Thyroid gland (tissue), 4 donors: ENCODE results near the gene LRRC2. TPM values are rescaled to one million over a fixed set of nuclear protein-coding genes. Genes with fewer than 3 reads are reported as not detected.
"Not testable (repeated sequence)": the region's sequence is repeated elsewhere in the genome, so short reads cannot be mapped to it uniquely, and the experiment has no call there.

Experiments used
- DNase-seq, 2 donors: peaks; one replicate each; pipeline ENCODE4 v3.0.0-alpha.2; 2019
- H3K27ac ChIP-seq, 3 donors: fragments of 200-600 bp; sonication (generic); 1 replicate in 2 of 3; 2 replicates in 1 of 3; pipeline ENCODE4 v1.5.1; 2016 to 2019; ENCODE audit warnings: mild to moderate bottlenecking in 1 of 3, moderate library complexity in 1 of 3
- H3K27me3 ChIP-seq: fragments of 200-600 bp; sonication (generic); one replicate; pipeline ENCODE4 v1.5.1; 2019
- H3K36me3 ChIP-seq, 2 donors: fragments of 200-600 bp; sonication (generic); one replicate each; pipeline ENCODE4 v1.5.1; 2016 to 2019
- H3K4me1 ChIP-seq, 2 donors: fragments of 200-600 bp; sonication (generic); one replicate each; pipeline ENCODE4 v1.5.1; 2017 to 2019
- H3K4me3 ChIP-seq, 3 donors: fragments of 200-600 bp; sonication (generic); replicated peaks in 1 of 3; 1 replicate in 2 of 3; 2 replicates in 1 of 3; pipeline ENCODE4 v1.5.1; 2016; ENCODE audit warnings: mild to moderate bottlenecking in 1 of 3
- H3K9me3 ChIP-seq: fragments of 200-600 bp; sonication (generic); one replicate; pipeline ENCODE4 v1.5.1; 2017
- POLR2A ChIP-seq, 2 donors: fragments of 450-650 bp; IDR thresholded peaks; one replicate each; pipeline ENCODE4 v1.6.1; 2017; ENCODE audit warnings: antibody characterized with exemption in 2 of 2, mild to moderate bottlenecking in 2 of 2, moderate library complexity in 1 of 2
- WGBS, 2 donors: methylation state at CpG; one replicate each; pipeline ENCODE4 v1.1.5; 2017; 5-methylcytosine and 5-hydroxymethylcytosine counted together
- intact Hi-C: fragments of 100-400 bp; cut with DNase I; formaldehyde crosslinking; loops from one replicate; pipeline ENCODE4 v1.15.1; 2023
- total RNA-seq, 4 donors: library from RNA; depleted of rRNA; stranded (reverse); fragments of >200 nt; gene quantifications; one replicate each; pipeline ENCODE4 v1.2.3, GENCODE V29; 2016
- TF ChIP-seq, protein P1 (sequence below), 6 experiments: fragments of 200-600 bp in 3 of 6; fragments of 450-650 bp in 3 of 6; sonication (generic) in 3 of 6; IDR thresholded peaks; one replicate each; pipeline ENCODE4 v1.5.1; 2016 to 2019; ENCODE audit warnings: antibody characterized with exemption in 6 of 6, mild to moderate bottlenecking in 2 of 6, inconsistent platforms in 1 of 6, moderate library complexity in 1 of 6

The LRRC2 gene
- total RNA-seq, 4 donors from 2014 or later: 25.0 to 37.4 (median 31.0) TPM

DNA sequence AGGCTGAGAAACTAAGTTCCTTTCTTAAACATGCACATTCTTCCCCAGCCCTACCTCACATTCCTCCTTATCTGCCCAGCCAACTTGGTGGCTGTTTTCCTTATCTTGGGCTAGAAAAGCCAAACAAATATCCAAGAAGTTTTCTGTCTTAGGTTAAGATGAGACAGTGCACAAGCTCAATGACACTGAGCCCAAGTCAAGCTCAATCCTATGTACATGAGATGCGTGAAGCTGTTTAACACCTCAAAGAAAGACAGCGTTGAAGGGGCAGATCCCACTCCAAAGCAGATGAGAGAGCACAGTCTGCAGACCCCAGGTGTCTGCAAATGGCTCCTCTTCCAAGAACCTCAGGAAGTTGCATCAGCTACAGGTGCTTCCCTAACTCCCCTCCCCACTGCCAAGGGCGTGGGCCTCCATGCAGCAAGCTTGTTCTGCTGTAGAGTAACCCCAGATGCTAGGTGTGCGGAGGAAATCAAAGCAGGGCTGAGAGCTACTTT, 16.6 kb downstream of the LRRC2 start:
- Histone ChIP-seq H3K4me3 (no peak overlapping the region), H3K4me1 (peaks cover 5 to 9% of the 10 kb centered on the region in 2 donors), H3K36me3 (peaks cover 0 to 11% of the 10 kb centered on the region in 2 donors), H3K9me3 (no peaks in the 10 kb centered on the region), H3K27ac (no peak overlapping the region), H3K27me3 (no peaks in the 10 kb centered on the region)
- no peak for DNase-seq
- intact Hi-C loops: no loop called here
- whole genome bisulfite sequencing, 2 donors: 63 to 68% methylated on average over 3 to 4 of the region's 4 CpGs
- no peak for TF ChIP-seq POLR2A (IDR thresholded peaks at IDR 0.05)

- H3K27me3 ChIP-seq, intact Hi-C loops, DNase-seq, H3K4me3 ChIP-seq, H3K27ac ChIP-seq, H3K9me3 ChIP-seq, H3K4me1 ChIP-seq: not testable (repeated sequence)
- H3K36me3 ChIP-seq: peaks cover 0 to 11% of the 10 kb centered on the region in 2 donors
- 96 to 98% methylated on average over 3 of the region's 3 CpGs for WGBS, 2 donors
Measured at GRCh38 chr3:46548611-46549010, 17.5 kb downstream of the LRRC2 start.

- Histone ChIP-seq H3K4me1 (peaks cover 5 to 18% of the 10 kb centered on the region in 2 donors), H3K4me3 (no peak overlapping the region), H3K27me3 (no peaks in the 10 kb centered on the region), H3K36me3 (peaks cover 0 to 11% of the 10 kb centered on the region in 2 donors), H3K27ac (no peak overlapping the region), H3K9me3 (no peaks in the 10 kb centered on the region)
- 93 to 95% methylated on average over 1 of the region's 1 CpG for WGBS, 2 donors
- DNase-seq: no peak
- intact Hi-C loops: no loop called here
- TF ChIP-seq, protein P1, sequence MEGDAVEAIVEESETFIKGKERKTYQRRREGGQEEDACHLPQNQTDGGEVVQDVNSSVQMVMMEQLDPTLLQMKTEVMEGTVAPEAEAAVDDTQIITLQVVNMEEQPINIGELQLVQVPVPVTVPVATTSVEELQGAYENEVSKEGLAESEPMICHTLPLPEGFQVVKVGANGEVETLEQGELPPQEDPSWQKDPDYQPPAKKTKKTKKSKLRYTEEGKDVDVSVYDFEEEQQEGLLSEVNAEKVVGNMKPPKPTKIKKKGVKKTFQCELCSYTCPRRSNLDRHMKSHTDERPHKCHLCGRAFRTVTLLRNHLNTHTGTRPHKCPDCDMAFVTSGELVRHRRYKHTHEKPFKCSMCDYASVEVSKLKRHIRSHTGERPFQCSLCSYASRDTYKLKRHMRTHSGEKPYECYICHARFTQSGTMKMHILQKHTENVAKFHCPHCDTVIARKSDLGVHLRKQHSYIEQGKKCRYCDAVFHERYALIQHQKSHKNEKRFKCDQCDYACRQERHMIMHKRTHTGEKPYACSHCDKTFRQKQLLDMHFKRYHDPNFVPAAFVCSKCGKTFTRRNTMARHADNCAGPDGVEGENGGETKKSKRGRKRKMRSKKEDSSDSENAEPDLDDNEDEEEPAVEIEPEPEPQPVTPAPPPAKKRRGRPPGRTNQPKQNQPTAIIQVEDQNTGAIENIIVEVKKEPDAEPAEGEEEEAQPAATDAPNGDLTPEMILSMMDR (IDR thresholded peaks at IDR 0.05): no peak
- no peak for TF ChIP-seq POLR2A (IDR thresholded peaks at IDR 0.05)
Measured at GRCh38 chr3:46546896-46547440, 19.1 kb downstream of the LRRC2 start.

DNA sequence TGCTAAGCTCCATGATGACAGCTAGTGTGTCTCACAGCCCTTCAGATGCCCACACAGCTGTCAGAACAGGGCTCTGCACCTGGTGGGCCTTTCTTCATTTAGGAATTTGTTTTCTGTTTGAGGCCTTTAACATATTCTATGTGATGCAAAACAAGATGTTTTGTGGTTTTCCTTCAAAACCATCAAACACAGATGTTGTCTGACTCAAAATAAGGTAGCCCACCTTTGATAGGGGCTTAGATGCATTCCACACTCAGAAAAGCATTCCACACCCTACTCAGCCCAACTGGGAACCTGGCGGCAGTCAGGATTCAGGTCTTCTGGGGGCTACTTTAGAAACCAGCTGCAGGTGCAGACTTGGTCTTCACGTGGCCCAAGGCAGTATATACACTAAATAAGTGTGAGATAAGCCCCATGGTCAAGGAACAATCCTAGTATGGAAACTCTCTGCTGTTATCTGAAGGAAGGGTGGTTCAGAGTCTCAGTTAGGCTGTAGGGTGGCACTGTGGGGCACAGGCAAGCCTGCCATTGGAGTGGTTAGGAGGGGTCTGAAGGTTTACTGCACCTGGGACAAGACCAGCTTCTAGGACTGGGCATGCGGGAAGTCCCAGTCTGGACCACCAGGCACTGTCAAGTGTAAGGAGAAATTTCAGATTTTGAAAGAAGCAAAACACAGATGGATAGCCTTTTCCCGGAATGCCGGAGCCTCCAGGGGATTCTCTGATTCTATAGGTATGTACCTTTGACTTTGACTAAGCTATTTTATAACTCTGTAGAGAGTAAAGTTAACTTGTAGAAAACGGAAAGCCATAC, 20.1 kb downstream of the LRRC2 start:
- TF ChIP-seq, protein P1 (IDR thresholded peaks at IDR 0.05): no peak
- no peak for TF ChIP-seq POLR2A (IDR thresholded peaks at IDR 0.05)
- Histone ChIP-seq H3K4me3 (no peak overlapping the region), H3K27me3 (no peaks in the 10 kb centered on the region), H3K4me1 (peaks cover 5 to 18% of the 10 kb centered on the region in 2 donors), H3K27ac (no peak overlapping the region), H3K9me3 (no peaks in the 10 kb centered on the region), H3K36me3 (peaks cover 0 to 10% of the 10 kb centered on the region in 2 donors)
- DNase-seq: no peak
- intact Hi-C loops: no loop called here
- 83 to 84% methylated on average over 6 of the region's 6 CpGs for WGBS, 2 donors

DNA sequence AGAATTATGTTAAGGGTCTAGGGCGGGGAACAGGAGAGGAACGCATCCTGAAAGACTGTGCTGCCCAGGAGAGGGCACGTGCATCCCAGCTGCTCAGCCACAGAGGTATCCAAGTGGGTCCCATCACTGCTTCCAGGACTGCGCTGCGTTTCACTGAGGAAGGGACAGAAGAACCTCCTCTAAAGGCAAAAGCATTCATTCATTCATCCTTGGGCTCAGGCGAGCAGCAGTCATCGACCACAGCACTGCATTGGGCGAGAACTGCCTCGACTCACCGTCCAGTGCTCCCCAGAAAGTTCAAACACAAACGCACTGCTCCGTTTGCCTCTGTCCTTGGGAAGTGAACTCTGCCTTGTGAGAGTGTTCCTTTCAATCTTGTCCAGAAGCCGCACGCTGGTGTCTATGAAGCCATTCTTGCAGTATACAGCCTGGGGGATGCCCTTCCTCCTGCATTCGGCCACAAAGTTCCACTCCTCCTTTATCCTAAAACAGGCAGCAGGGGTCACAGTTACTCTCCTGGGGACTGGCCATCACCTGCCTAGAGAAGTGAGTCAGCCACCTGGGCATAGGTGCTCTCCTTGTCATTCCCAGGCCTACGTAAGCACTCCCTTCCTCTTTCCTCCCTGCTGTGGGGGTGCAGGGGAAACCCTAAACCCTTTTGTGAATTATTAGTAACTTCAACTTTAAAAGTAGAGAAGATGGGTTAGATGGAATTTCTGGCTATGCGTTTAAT, 21.2 kb downstream of the LRRC2 start:
- no peaks in the 10 kb centered on the region for H3K9me3 ChIP-seq
- 90 to 91% methylated on average over 17 of the region's 17 CpGs for WGBS, 2 donors
- H3K36me3 ChIP-seq: peaks cover 0 to 4% of the 10 kb centered on the region in 2 donors
- H3K27ac ChIP-seq: no peak overlapping the region
- no peaks in the 10 kb centered on the region for H3K27me3 ChIP-seq
- TF ChIP-seq, protein P1 (IDR thresholded peaks at IDR 0.05): no peak
- no peak for TF ChIP-seq POLR2A (IDR thresholded peaks at IDR 0.05)
- peaks cover 5 to 18% of the 10 kb centered on the region in 2 donors for H3K4me1 ChIP-seq
- DNase-seq: no peak
- intact Hi-C loops: no loop called here
- H3K4me3 ChIP-seq: no peak overlapping the region
